H7 (cell line): ENCODE results near the gene HJURP. TPM values are rescaled to one million over a fixed set of nuclear protein-coding genes. Genes with fewer than 3 reads are reported as not detected.
A peak's percentile ranks its signal among the peaks of the same experiment; 100 is the strongest.

Source experiments
- DNase-seq: peaks from one replicate; pipeline ENCODE4 v3.0.0; 2012
- H3K27me3 ChIP-seq: 2 replicates; pipeline ENCODE4 v1.6.0; 2011; ENCODE audit warnings: mild to moderate bottlenecking, low read length; ENCODE audit not compliant: control insufficient read depth, insufficient read depth
- H3K36me3 ChIP-seq: replicated peaks from 2 replicates; pipeline ENCODE4 v1.5.1; 2011; ENCODE audit warnings: low read length; ENCODE audit not compliant: control insufficient read depth, insufficient read depth
- H3K4me3 ChIP-seq: 2 replicates; pipeline ENCODE4 v1.5.1; 2011; ENCODE audit warnings: low read depth, mild to moderate bottlenecking, control low read depth, low read length, moderate library complexity; ENCODE audit not compliant: insufficient read depth
- total RNA-seq: library from RNA; depleted of rRNA; stranded (reverse); fragments of >200 nt; shearing (Covaris generic); gene quantifications from 2 replicates; pipeline ENCODE4 v1.2.3, GENCODE V29; 2014

Gene HJURP
- total RNA-seq, 1 experiment from 2014 or later: 61.6 TPM

DNA sequence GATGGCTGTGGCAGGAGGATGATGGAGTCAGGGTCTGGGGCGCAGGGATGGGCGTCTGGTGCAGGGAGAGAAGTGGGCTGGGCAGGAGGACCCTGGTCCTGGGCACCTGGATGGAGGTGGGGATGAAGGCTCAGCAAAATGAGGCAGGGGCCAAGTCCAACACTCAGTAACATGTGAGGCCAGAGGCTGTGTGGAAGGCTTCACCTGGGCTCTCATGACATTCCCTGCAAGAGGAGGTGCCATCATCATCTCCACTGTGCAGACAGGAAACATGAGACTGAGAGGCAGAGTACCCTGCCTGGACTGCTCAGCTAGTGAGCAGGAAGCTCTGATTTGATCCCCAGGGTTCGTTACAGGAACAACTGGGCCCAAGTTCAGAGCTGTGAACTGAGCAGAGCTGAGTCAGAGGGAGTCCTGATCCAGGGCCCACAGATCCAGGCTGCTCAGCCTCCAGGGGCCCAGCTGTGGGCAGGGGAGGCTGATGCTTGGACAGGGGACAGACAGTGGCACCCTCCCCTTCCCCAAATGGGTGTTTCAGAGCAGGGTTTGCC is 36.9 kb downstream of the HJURP start:
- Histone ChIP-seq H3K4me3 (no peak overlapping the region), H3K27me3 (no peaks in the 10 kb centered on the region), H3K36me3 (no peaks in the 10 kb centered on the region)
- DNase-seq: no peak

GRCh38 chr2:233816771-233817170 is 37.6 kb downstream of the HJURP start:
- no peak overlapping the region for H3K4me3 ChIP-seq
- no peak for DNase-seq

DNA sequence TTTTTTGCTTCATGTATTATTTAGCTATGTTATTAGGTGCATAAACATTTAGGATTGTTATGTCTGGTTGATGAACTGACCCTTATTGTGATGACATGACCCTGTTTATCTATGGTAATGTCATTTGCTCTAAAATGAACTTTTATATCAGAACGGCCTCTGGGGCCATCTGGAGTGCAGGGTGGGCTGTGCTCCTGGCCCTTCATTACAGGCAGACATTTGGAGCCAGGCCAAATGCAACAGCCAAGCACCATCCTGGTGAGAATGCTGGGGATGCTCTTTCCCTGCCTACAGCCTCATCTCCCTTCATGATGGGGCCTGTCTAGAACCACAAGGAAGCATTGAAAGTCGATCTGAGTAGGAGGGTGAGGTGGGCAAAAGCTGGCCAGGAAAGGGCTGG is 38.0 kb downstream of the HJURP start:
- Histone ChIP-seq H3K36me3 (no peaks in the 10 kb centered on the region), H3K27me3 (no peaks in the 10 kb centered on the region), H3K4me3 (no peak overlapping the region)
- DNase-seq: no peak

More at GRCh38 chr2:233816771-233817170, 37.6 kb downstream of the HJURP start:
- Histone ChIP-seq H3K36me3 (no peaks in the 10 kb centered on the region), H3K27me3 (no peaks in the 10 kb centered on the region)

GRCh38 chr2:233815861-233816260 is 38.5 kb downstream of the HJURP start:
- no peak for DNase-seq
- Histone ChIP-seq H3K27me3 (no peaks in the 10 kb centered on the region), H3K36me3 (no peaks in the 10 kb centered on the region), H3K4me3 (no peak overlapping the region)

DNA sequence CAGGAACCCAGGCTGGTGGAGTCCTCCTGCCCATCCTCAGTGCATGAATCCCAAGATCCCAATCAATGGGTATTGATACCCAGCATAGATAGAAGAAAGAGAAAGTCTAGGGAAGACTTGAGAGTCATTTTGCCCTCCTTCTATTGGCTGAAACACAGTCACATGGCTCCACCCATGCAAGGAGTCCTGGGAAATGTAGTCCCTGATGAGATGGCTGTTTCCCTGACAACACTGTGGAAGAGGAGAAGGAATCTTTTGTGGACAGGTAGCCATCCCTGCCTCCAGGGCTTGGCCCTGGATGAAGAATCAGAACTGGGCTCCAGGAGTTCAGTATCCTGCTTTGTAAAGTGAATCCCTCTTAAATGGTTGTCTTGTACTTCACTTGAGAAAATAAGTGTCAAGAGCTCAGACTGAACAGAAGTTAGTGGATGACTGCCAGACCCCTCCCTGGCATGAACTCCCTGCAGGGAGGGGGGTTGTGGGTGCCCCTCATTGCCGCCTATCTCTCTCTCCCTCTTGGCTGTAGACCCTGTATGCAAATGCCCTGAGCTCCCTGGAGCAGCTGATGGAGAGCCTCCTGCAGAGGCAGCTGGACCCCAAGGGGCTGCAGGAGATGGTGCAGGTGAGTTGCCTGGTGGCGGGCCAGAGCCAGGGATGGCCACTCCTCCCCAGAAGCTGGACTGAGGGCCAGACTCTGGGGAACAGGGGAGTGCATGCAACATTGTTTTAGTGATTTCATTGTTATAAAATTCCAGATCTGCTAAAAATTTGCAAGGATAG is 40.1 kb downstream of the HJURP start:
- peak; percentile 82 for DNase-seq
- no peak overlapping the region for H3K4me3 ChIP-seq
- no peaks in the 10 kb centered on the region for H3K27me3 ChIP-seq
- H3K36me3 ChIP-seq: no peaks in the 10 kb centered on the region

DNA sequence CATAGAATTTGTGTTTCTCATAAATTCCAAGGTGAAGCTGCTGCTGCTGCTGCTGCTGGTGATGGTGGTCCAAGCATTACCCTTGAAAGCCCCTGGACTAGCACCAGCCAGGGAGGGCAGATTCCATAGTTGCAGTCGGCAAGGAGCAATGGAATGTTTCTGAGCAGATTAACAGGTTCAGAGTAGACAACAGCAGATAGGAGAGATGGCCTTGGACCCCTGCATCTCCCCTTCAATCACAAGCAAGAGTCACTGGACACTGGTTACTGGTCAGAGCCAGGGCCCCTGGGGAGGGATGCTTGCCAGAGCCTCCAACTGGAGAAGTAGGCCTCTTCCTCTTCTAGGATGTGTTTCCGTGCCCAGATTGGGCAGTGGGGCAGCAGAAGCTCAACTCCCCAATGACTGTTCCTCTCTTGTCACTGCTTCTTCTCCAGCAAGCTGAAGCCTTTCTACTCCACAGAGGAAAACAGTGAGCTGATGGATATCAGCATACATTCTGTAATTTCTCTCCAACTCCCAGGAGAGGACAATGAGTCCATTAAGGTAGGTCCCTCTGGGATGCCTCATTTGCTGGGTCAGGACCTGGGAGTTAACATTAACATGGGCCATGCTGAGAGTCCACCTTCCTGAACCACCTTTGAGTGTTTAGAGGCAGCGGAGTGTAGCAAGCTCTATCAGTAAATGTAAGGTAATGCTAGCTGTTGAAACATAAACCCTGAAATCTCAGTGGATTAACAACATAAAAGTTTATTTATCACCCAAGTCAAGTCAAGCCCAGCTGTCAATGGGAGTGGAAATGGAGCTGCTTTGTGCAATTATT is 40.9 kb downstream of the HJURP start:
- no peaks in the 10 kb centered on the region for H3K36me3 ChIP-seq
- no peaks in the 10 kb centered on the region for H3K27me3 ChIP-seq
- no peak for DNase-seq
- no peak overlapping the region for H3K4me3 ChIP-seq

DNA sequence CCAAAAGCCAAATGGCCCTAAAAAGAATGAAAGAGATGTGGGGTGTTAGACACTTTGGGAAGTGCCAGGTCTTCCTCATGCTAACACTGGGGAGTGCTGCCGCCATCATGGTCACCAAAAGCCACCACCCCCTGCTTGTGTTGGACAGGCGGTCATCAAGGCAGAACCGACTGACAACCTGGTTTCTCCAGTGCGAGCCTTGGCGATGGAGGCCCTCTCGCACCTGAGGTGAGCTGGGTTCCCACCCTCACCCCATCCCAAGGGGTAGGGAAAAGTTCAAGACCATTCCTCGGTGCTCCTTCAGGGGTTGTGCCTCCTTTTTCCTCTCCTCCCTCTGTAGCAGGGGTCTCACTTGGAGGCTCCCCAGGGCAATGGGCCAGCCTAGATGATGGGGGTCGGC is 42.6 kb downstream of the HJURP start:
- Histone ChIP-seq H3K27me3 (no peaks in the 10 kb centered on the region), H3K4me3 (no peak overlapping the region), H3K36me3 (no peaks in the 10 kb centered on the region)
- no peak for DNase-seq

DNA sequence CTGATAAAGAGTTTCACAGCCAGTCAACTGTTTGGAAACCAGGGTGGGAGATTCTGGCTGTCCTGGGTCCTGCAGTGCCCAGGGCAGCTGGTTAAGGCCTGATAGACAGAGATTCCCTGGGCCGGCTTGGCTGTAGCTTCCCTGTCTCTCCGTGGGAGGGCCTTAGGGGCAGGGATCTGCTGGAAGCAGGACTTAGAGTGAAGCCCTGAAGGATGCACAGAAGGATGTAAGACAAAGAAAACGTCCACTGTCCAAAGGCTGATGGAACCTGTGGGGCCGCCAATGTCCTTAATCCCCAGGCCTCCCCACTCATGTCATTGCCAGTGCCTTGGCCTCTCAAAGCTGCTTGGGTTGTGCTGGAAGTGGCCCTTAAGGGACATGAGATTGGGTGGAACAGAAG is 43.2 kb downstream of the HJURP start:
- Histone ChIP-seq H3K4me3 (no peak overlapping the region), H3K36me3 (no peaks in the 10 kb centered on the region), H3K27me3 (no peaks in the 10 kb centered on the region)
- DNase-seq: no peak

DNA sequence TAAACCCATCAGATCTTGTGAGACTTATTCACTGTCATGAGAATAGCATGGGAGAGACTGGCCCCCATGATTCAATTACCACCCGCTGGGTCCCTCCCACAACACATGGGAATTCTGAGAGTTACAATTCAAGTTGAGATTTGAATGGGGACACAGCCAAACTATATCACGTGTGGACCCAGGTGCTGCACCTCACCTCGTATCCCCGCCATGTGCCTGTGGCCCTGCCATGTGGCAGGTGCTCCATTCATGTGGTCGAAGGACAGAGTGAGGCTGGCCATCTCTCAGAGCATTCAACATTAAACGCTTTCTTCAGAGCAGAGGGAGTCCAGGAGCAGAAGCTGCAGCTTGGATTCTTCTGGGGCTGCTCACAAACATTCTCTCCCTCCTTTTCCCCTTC is 44.0 kb downstream of the HJURP start:
- H3K27me3 ChIP-seq: no peaks in the 10 kb centered on the region
- H3K4me3 ChIP-seq: no peak overlapping the region
- no peak for DNase-seq
- H3K36me3 ChIP-seq: no peaks in the 10 kb centered on the region

DNA sequence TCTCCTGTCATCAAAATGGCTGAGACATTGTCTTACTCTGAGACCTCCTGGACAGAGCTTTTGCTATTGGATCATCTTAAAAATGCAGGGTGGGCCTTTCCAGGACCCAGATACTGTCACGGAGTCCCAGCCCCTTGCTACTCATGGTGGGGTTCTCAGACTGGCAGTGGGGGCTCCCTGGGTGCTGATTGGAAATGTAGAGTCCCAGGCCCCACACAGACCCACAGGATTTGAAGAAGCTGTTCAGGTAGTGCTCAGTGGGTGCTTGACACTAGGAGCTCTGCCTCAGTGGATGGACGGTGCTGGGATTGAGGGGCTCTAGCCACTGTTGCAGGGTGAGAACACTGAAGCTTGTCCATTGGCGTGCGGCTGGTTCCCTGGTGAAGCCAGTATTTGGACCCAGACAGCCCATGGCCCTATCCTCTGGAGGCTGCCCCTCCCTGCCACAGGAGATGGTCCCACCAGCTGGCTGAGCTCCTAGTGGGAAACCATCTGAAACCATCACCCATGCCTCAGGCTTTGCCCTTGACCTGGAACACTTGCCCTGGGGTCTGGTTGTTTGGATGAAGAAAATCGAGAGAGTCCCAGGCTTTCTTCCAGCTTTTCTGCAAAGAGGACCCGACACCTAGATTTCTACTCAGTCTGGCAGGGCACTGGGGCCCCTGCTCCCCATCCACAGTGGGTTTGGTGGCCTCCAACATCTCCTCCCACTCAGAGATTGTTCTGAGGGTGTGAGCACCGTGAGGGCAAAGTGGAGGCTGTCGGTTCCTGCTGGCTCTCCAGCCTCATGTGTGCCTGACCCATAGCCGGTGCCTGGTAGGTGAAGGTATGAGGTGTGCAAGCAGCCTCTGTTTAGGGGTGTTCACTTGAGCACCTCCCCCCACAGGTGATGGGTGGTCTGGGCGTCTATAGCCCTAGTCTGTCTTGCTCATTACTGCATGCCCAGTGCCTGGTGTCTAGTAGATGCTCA is 46.1 kb downstream of the HJURP start:
- Histone ChIP-seq H3K27me3 (no peaks in the 10 kb centered on the region), H3K36me3 (no peaks in the 10 kb centered on the region), H3K4me3 (no peak overlapping the region)
- no peak for DNase-seq

DNA sequence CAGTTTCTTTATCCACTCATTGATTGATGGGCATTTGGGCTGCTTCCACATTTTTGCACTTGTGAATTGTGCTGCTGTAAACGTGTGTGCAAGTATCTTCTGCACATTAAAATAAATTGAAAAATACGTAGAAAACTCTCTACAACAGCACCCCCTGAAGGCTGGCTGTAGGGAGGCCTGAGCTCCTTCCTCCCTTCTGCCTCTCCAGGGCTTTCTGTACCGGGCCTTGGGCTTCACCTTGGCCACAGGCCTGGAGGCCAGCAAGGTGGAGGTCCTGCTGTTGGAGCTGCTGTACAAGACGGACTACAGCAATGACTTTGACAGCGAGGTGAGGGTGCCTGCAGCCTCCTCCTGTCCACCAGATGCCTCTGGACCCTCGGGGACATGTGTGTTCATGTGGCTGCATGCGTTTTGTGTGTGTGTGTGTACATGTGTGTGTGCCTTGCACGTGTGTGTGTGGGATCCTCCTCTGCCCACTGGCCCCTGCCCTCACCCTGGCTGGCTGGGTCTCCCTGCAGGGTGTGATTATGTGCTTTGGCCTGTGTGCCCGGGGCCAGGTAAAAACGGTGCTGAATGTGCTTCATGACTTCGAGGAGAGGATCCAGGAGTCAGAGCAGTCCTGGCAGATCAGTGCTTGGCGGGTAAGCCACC is 47.0 kb downstream of the HJURP start:
- no peaks in the 10 kb centered on the region for H3K36me3 ChIP-seq
- no peak overlapping the region for H3K4me3 ChIP-seq
- H3K27me3 ChIP-seq: no peaks in the 10 kb centered on the region
- DNase-seq: no peak

- DNase-seq: peak; percentile 7
- no peaks in the 10 kb centered on the region for H3K27me3 ChIP-seq
These were observed 50.3 kb downstream of the HJURP start for GRCh38 chr2:233803994-233804393.

GRCh38 chr2:233803292-233803911 is 50.9 kb downstream of the HJURP start:
- DNase-seq: no peak
- no peak overlapping the region for H3K4me3 ChIP-seq
- no peaks in the 10 kb centered on the region for H3K27me3 ChIP-seq
- H3K36me3 ChIP-seq: no peaks in the 10 kb centered on the region

More at GRCh38 chr2:233803994-233804393, 50.3 kb downstream of the HJURP start:
- H3K36me3 ChIP-seq: no peaks in the 10 kb centered on the region
- H3K4me3 ChIP-seq: no peak overlapping the region
